Endothelial cell of umbilical vein (primary cell): Measurements from ENCODE around the gene RASA4. TPM values are rescaled to one million over a fixed set of nuclear protein-coding genes. Genes with fewer than 3 reads are reported as not detected.
"Not testable (repeated sequence)": the region's sequence is repeated elsewhere in the genome, so short reads cannot be mapped to it uniquely, and the experiment has no call there.

Source experiments
- BruUV-seq: library from RNA; stranded (reverse); fragments of 400-500 nt; replicated peaks from 2 replicates; lab custom pipeline; 2021; lab: Mats Ljungman, UMichigan
- CTCF ChIA-PET: fragments of 300-600, 350-600 bp; sonication (Branson Sonifier 250); formaldehyde crosslinking; loops from one replicate; lab custom pipeline; 2021; ENCODE audit warnings: antibody characterized with exemption, inconsistent platforms; lab: Charles Lee
- POLR2A ChIA-PET: fragments of 300-600, 350-600 bp; sonication (Branson Sonifier 250); formaldehyde crosslinking; loops from one replicate; lab custom pipeline; 2021; ENCODE audit warnings: antibody characterized with exemption, inconsistent platforms; lab: Charles Lee
- DNase-seq: peaks from one replicate; pipeline ENCODE4 v3.0.0-alpha.2; 2011; ENCODE audit warnings: low read depth, low spot score
- FAIRE-seq: peaks from 2 replicates; lab custom pipeline; 2011; peaks lifted over from hg19 to GRCh38; lab: Jason Lieb, UNC
- H2AFZ ChIP-seq: 2 replicates; pipeline ENCODE4 v1.6.0; 2012; ENCODE audit warnings: low read depth, low read length, control low read depth, inconsistent platforms
- H3K27ac ChIP-seq: 2 replicates; pipeline ENCODE4 v1.5.1; 2011; ENCODE audit warnings: low read depth, mild to moderate bottlenecking, control low read depth, low read length, moderate library complexity; ENCODE audit not compliant: insufficient read depth
- H3K27me3 ChIP-seq, 2 experiments: 2 replicates each; pipeline versions ENCODE4 v1.6.0 to v1.6.1; 2011; ENCODE audit warnings: low read length in 2 of 2, mixed read lengths in 1 of 2; ENCODE audit not compliant: control insufficient read depth in 2 of 2, insufficient read depth in 2 of 2
- H3K36me3 ChIP-seq, 2 experiments: 2 replicates in 1 of 2; 3 replicates in 1 of 2; pipeline ENCODE4 v1.5.1; 2011; ENCODE audit warnings: low read length in 2 of 2, mild to moderate bottlenecking in 1 of 2, moderate library complexity in 1 of 2; ENCODE audit not compliant: control insufficient read depth in 2 of 2, insufficient read depth in 2 of 2; ENCODE audit errors: extremely low read depth in 1 of 2
- H3K4me1 ChIP-seq: 3 replicates; pipeline ENCODE4 v1.5.1; 2011; ENCODE audit warnings: mild to moderate bottlenecking, low read length; ENCODE audit not compliant: control insufficient read depth, insufficient read depth; ENCODE audit errors: extremely low read depth
- H3K4me2 ChIP-seq: 2 replicates; pipeline ENCODE4 v1.6.1; 2011; ENCODE audit warnings: low read length, control low read depth, mixed read lengths; ENCODE audit not compliant: insufficient read depth
- H3K4me3 ChIP-seq, 3 experiments: fragments of 200-600 bp in 1 of 3; sonication (generic), shearing (Covaris generic) in 1 of 3; replicated peaks in 1 of 3; 2 replicates each; pipeline ENCODE4 v1.5.1; 2011 to 2016; ENCODE audit warnings: control low read depth in 3 of 3, low read length in 3 of 3, mild to moderate bottlenecking in 2 of 3, inconsistent platforms in 1 of 3, low read depth in 1 of 3, moderate library complexity in 1 of 3; ENCODE audit not compliant: insufficient read depth in 1 of 3
- H3K79me2 ChIP-seq: 2 replicates; pipeline ENCODE4 v1.6.0; 2012; ENCODE audit warnings: low read length, inconsistent platforms; ENCODE audit not compliant: control insufficient read depth, insufficient read depth
- H3K9ac ChIP-seq: replicated peaks from 2 replicates; pipeline ENCODE3; 2011; ENCODE audit warnings: low read length, control low read depth; ENCODE audit not compliant: insufficient read depth; ENCODE audit errors: extremely low read depth
- H3K9me1 ChIP-seq: replicated peaks from 3 replicates; pipeline ENCODE4 v1.6.0; 2011; ENCODE audit warnings: mild to moderate bottlenecking, low read length; ENCODE audit not compliant: control insufficient read depth, insufficient read depth; ENCODE audit errors: extremely low read depth
- H3K9me3 ChIP-seq: replicated peaks from 2 replicates; pipeline ENCODE4 v1.5.1; 2012; ENCODE audit warnings: low read length, inconsistent platforms; ENCODE audit not compliant: control insufficient read depth, insufficient read depth
- H4K20me1 ChIP-seq: replicated peaks from 2 replicates; pipeline ENCODE3; 2011; ENCODE audit warnings: mild to moderate bottlenecking, low read length; ENCODE audit not compliant: control insufficient read depth, insufficient read depth; ENCODE audit errors: extremely low read depth
- dilution Hi-C: fragments of 300-500 bp; cut with MboI; formaldehyde crosslinking; loops from one replicate; pipeline ENCODE4 v1.15.0; 2019; ENCODE audit warnings: low sequenced_read_pairs; ENCODE audit not compliant: extremely low pct_ligation_motif_present
- intact Hi-C: fragments of 100-400 bp; cut with micrococcal nuclease; formaldehyde crosslinking; loops from one replicate; pipeline ENCODE4 v1.10.0; 2022
- polyA plus RNA-seq, 4 experiments: library from polyadenylated mRNA; depleted of rRNA in 3 of 4; stranded (reverse) in 3 of 4; unstranded in 1 of 4; fragments of >200 nt; gene quantifications; 2 replicates each; pipeline versions ENCODE4 v1.2.1 to v1.2.3, GENCODE V29; 2011 to 2012; ENCODE audit warnings: missing spikeins in 1 of 4
- small RNA-seq: library from RNA; depleted of rRNA; stranded (forward); fragments of <200 nt; gene quantifications from one replicate; pipeline ENCODE3, GENCODE V24; 2012; ENCODE audit warnings: low replicate concordance, low read depth; ENCODE audit not compliant: insufficient read depth, insufficient read length
- total RNA-seq: library from RNA; stranded (reverse); gene quantifications from 2 replicates; pipeline ENCODE4 v1.2.3, GENCODE V29; 2021

RASA4 gene
- total and polyA plus RNA-seq, 2 donors (not counting 3 experiments of a cell fraction or from before 2014, with no cell fraction given), result 11.6 to 20.1 TPM

DNA sequence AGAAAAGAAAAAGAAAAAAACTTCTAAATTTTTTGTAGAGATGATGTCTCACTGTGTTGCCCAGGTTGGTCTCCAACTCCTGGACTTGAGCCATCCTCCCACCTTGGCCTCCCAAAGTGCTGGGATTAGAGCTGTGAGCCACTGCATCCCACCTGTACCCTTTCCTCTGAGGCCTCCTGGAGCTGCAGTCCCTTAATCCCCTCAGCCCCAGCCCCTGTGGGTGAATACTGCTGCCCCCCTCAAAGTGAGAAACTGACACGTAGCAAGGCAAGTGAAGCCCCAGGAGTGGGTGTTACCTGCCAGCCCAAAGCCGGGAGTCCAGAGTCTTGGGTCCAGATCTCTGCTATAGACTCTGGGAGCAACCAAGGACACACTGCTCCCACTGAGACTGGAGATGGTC lies 91.8 kb downstream of the RASA4 start:
- POLR2A ChIA-PET, H3K4me1 ChIP-seq, H4K20me1 ChIP-seq, BruUV-seq, H3K9ac ChIP-seq, H3K9me3 ChIP-seq, intact Hi-C loops, H3K27ac ChIP-seq, H3K4me3 ChIP-seq, H3K4me2 ChIP-seq, FAIRE-seq, DNase-seq, H2AFZ ChIP-seq, H3K27me3 ChIP-seq, dilution Hi-C loops, H3K79me2 ChIP-seq, H3K9me1 ChIP-seq, H3K36me3 ChIP-seq, CTCF ChIA-PET: not testable (repeated sequence)

Small RNA genes lying within 50 kb of the gene (small RNA-seq; reads per million reads assigned to genes)
- gene UPK3BL1, result not detected

Other genes with a start within 250 kb of the RASA4 start
- gene PRKRIP1, start 220.4 kb downstream of the RASA4 start, total RNA-seq, result 25.7 and 26.1 TPM in 2 replicates
- 13.1 and 16.1 TPM in 2 replicates for gene PRKRIP1, start 220.4 kb downstream of the RASA4 start, polyA plus RNA-seq
- gene ORAI2, start 183.2 kb downstream of the RASA4 start, total RNA-seq, result 67.4 and 84.1 TPM in 2 replicates
- gene ORAI2, start 183.2 kb downstream of the RASA4 start, polyA plus RNA-seq, result 99.1 and 138 TPM in 2 replicates
- gene ALKBH4, start 151.9 kb downstream of the RASA4 start, total RNA-seq, result 9.9 and 10.8 TPM in 2 replicates
- 5.3 and 7.8 TPM in 2 replicates for gene ALKBH4, start 151.9 kb downstream of the RASA4 start, polyA plus RNA-seq
- gene LRWD1, start 151.8 kb downstream of the RASA4 start, total RNA-seq, result 22.7 and 25.3 TPM in 2 replicates
- gene LRWD1, start 151.8 kb downstream of the RASA4 start, polyA plus RNA-seq, result 21.7 and 25.4 TPM in 2 replicates
- 48.7 and 48.9 TPM in 2 replicates for gene POLR2J, start 137.8 kb downstream of the RASA4 start, total RNA-seq
- gene POLR2J, start 137.8 kb downstream of the RASA4 start, polyA plus RNA-seq, result 93.6 and 114 TPM in 2 replicates
- 5.8 and 9.8 TPM in 2 replicates for gene RASA4B, start 99.0 kb downstream of the RASA4 start, total RNA-seq
- 3.2 and 4.7 TPM in 2 replicates for gene RASA4B, start 99.0 kb downstream of the RASA4 start, polyA plus RNA-seq
- gene UPK3BL2, start 73.1 kb downstream of the RASA4 start, total RNA-seq, result 29.8 and 30.6 TPM in 2 replicates
- 18.2 and 35.4 TPM in 2 replicates for gene UPK3BL2, start 73.1 kb downstream of the RASA4 start, polyA plus RNA-seq
- gene SPDYE2, start 65.5 kb downstream of the RASA4 start, total RNA-seq, result not detected in 2 replicates
- gene SPDYE2, start 65.5 kb downstream of the RASA4 start, polyA plus RNA-seq, result not detected in 2 replicates
- 63.1 and 66.3 TPM in 2 replicates for gene POLR2J3, start 44.2 kb downstream of the RASA4 start, total RNA-seq
- gene POLR2J3, start 44.2 kb downstream of the RASA4 start, polyA plus RNA-seq, result 40.7 and 41.0 TPM in 2 replicates
- 14.1 and 34.4 TPM in 2 replicates for gene UPK3BL1, start 26.0 kb upstream of the RASA4 start, total RNA-seq
- gene UPK3BL1, start 26.0 kb upstream of the RASA4 start, polyA plus RNA-seq, result 17.8 and 20.3 TPM in 2 replicates
- not detected in 2 replicates for gene SPDYE2B, start 33.6 kb upstream of the RASA4 start, total RNA-seq
- not detected in 2 replicates for gene SPDYE2B, start 33.6 kb upstream of the RASA4 start, polyA plus RNA-seq
- gene POLR2J2, start 54.9 kb upstream of the RASA4 start, total RNA-seq, result 19.2 and 21.3 TPM in 2 replicates
- gene POLR2J2, start 54.9 kb upstream of the RASA4 start, polyA plus RNA-seq, result 1.3 and 1.7 TPM in 2 replicates
- 7.6 and 8.5 TPM in 2 replicates for gene FAM185A, start 132.2 kb upstream of the RASA4 start, total RNA-seq
- 5.4 and 5.6 TPM in 2 replicates for gene FAM185A, start 132.2 kb upstream of the RASA4 start, polyA plus RNA-seq